HEK293T (cell line): Measurements from ENCODE around the gene OSBPL2.

Source experiments
- CTCF ChIA-PET: fragments of 350-600 bp; formaldehyde crosslinking; extraction: SDS; loops from one replicate; lab custom pipeline; 2021; ENCODE audit warnings: antibody characterized with exemption, inconsistent platforms; lab: Yijun Ruan, JAX
- POLR2A ChIA-PET: fragments of 350-600 bp; formaldehyde crosslinking; extraction: SDS; loops from one replicate; lab custom pipeline; 2020; ENCODE audit warnings: antibody characterized with exemption, inconsistent platforms; lab: Yijun Ruan, JAX
- DNase-seq: peaks from one replicate; pipeline ENCODE4 v3.0.0; 2012; ENCODE audit warnings: mixed read lengths; ENCODE audit errors: extremely low spot score
- ARNT ChIP-seq: fragments of 450-650 bp; IDR thresholded peaks from 2 replicates; pipeline ENCODE4 v1.6.1; 2017; ENCODE audit warnings: mild to moderate bottlenecking
- BHLHE40 ChIP-seq: fragments of 450-650 bp; IDR thresholded peaks from 2 replicates; pipeline ENCODE4 v1.6.1; 2016; ENCODE audit warnings: mild to moderate bottlenecking, moderate library complexity, borderline replicate concordance
- CTBP1 ChIP-seq: fragments of 450-650 bp; IDR thresholded peaks from 2 replicates; pipeline ENCODE4 v1.6.1; 2016; ENCODE audit warnings: borderline replicate concordance
- ELF4 ChIP-seq: fragments of 450-650 bp; IDR thresholded peaks from 2 replicates; pipeline ENCODE4 v1.6.1; 2017; ENCODE audit warnings: antibody characterized with exemption
- FOXA1 ChIP-seq: fragments of 450-650 bp; IDR thresholded peaks from 2 replicates; pipeline ENCODE4 v1.6.1; 2016; ENCODE audit warnings: mild to moderate bottlenecking
- FOXK2 ChIP-seq: fragments of 450-650 bp; IDR thresholded peaks from 2 replicates; pipeline ENCODE4 v1.6.1; 2016; ENCODE audit warnings: mild to moderate bottlenecking
- FOXM1 ChIP-seq: fragments of 450-650 bp; IDR thresholded peaks from 2 replicates; pipeline ENCODE4 v1.6.1; 2017; ENCODE audit warnings: mild to moderate bottlenecking, borderline replicate concordance
- HDGF ChIP-seq: fragments of 450-650 bp; IDR thresholded peaks from 2 replicates; pipeline ENCODE4 v1.6.1; 2017; ENCODE audit warnings: antibody characterized with exemption, borderline replicate concordance
- L3MBTL2 ChIP-seq: fragments of 450-650 bp; conservative IDR thresholded peaks from 2 replicates; pipeline ENCODE4 v1.6.1; 2016; ENCODE audit warnings: mild to moderate bottlenecking
- LEF1 ChIP-seq: fragments of 450-650 bp; IDR thresholded peaks from 2 replicates; pipeline ENCODE4 v1.6.1; 2017; ENCODE audit warnings: mild to moderate bottlenecking, borderline replicate concordance
- NFRKB ChIP-seq: fragments of 450-650 bp; IDR thresholded peaks from 2 replicates; pipeline ENCODE4 v1.6.1; 2016; ENCODE audit warnings: mild to moderate bottlenecking, moderate library complexity
- SP1 ChIP-seq: fragments of 450-650 bp; IDR thresholded peaks from 2 replicates; pipeline ENCODE4 v1.6.1; 2017
- SUZ12 ChIP-seq: fragments of 450-650 bp; IDR thresholded peaks from 2 replicates; pipeline ENCODE4 v1.6.1; 2016; ENCODE audit warnings: mild to moderate bottlenecking
- TARDBP ChIP-seq: fragments of 450-650 bp; IDR thresholded peaks from 2 replicates; pipeline ENCODE4 v1.6.1; 2016
- ZNF384 ChIP-seq: fragments of 450-650 bp; IDR thresholded peaks from 2 replicates; pipeline ENCODE4 v1.6.1; 2016
- TF ChIP-seq, protein P1 (sequence below): fragments of 450-650 bp; IDR thresholded peaks from 2 replicates; pipeline ENCODE4 v1.6.1; 2016

Gene OSBPL2

DNA sequence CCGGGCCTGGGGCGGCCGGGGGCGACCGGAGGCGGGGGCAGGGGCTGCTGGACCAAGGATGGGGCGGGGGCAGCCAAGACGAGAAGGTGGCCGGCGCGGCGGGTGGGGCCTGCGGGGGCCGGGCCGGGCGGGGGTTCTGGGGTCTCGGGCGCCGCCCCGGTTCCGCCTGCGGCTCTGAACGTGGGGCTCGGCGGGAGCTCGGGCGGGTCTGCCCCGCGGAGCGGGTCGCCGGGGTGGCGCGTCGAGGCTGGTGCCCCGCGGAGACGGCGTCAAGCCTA lies 64.7 kb downstream of the OSBPL2 start:
- TF ChIP-seq ELF4, result no peak
- no peak for TF ChIP-seq CTBP1
- TF ChIP-seq FOXK2, result no peak
- no peak for TF ChIP-seq FOXM1
- no peak for TF ChIP-seq ZNF384
- no peak for TF ChIP-seq BHLHE40
- no peak for TF ChIP-seq SP1
- TF ChIP-seq L3MBTL2, result no peak
- no peak for TF ChIP-seq TARDBP
- TF ChIP-seq NFRKB, result no peak
- no peak for TF ChIP-seq SUZ12
- no peak for TF ChIP-seq LEF1
- POLR2A ChIA-PET, result interaction anchor here (1.1 to 2.1 kb wide), 2 partner anchors 63 to 66 kb away, joined by 3 to 8 read pairs; no protein-coding TSS in a partner anchor
- CTCF ChIA-PET, result no interaction called here
- DNase-seq, result no peak

DNA sequence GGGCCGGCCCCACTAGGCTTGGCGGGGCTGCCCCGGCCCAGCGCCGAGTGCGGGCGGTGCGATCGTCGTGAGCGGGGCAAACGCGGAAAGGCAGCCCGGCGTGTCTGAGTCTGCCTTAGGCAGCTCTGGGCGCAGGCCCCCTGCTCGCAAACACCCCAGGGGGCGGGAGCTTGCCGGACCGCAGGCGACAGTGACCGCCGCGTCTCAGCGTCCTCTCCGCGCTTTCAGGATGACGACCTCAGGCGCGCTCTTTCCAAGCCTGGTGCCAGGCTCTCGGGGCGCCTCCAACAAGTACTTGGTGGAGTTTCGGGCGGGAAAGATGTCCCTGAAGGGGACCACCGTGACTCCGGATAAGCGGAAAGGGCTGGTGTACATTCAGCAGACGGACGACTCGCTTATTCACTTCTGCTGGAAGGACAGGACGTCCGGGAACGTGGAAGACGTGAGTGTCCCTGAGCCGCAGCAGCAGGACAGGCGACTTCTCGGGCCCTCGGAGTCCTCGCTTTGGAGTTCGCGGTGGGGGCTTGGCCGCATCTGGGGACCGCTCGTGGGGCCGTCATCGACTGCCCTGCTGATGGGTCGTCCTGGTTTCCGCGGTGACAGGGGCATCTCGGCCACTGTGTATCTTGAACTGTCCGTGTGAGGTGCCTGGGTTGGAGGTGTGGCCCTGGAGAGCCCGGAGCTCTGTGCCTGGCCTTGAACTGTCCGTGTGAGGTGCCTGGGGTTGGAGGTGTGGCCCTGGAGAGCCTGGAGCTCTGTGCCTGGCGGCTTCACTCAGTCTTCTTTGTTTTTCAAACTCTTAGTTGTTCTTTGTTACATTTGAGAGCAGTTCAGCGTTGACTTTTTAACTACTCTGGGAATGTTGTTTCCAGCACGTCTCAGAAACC lies 65.3 kb downstream of the OSBPL2 start:
- DNase-seq, result peak; percentile 30
- TF ChIP-seq HDGF (0 out of 2 replicates have a peak, but pooled peaks have one; percentile 15), NFRKB (no peak), L3MBTL2 (no peak), FOXA1 (no peak)
- CTCF ChIA-PET, result no interaction called here
- POLR2A ChIA-PET, result interaction anchor here (2.1 kb wide), 1 partner anchor 65 kb away, joined by 8 read pairs; no protein-coding TSS in a partner anchor

DNA sequence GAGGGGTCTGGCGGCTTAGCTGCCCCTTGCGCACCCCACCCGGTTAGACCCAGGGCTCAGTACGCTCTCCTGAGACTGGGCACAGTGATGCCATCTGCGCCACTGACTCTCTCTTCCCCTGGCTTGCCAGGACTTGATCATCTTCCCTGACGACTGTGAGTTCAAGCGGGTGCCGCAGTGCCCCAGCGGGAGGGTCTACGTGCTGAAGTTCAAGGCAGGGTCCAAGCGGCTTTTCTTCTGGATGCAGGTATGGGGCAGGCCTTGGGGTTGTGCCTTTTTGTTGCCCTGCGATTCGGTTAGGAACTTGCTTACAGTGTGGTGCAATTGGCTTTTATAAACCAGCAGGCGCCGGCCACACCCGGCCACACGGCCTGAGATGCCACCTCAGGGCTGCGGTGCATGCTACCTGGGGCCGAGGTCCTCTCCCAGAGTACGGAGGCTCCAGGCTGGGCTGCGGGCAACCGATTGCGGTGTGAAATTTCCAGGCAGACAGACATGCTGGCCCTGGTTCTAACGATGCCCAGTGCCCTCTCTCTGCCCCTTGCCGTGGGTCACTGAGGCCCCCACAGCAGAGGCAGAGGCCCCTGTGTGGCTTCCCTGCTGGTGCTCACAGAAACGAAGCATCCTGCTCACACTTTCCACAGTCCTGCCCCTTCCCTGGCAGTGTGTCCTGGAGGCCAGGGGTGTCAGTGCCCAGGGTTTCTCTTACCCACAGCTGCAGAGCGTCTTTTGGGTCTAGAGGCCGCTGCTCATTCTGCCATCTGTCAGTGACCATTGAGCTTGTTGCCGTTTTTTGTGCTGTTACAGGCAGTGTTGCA lies 66.2 kb downstream of the OSBPL2 start:
- no peak for DNase-seq
- POLR2A ChIA-PET, result no interaction called here
- TF ChIP-seq ARNT, result no peak
- TF ChIP-seq CTBP1, result no peak
- TF ChIP-seq, protein P1, sequence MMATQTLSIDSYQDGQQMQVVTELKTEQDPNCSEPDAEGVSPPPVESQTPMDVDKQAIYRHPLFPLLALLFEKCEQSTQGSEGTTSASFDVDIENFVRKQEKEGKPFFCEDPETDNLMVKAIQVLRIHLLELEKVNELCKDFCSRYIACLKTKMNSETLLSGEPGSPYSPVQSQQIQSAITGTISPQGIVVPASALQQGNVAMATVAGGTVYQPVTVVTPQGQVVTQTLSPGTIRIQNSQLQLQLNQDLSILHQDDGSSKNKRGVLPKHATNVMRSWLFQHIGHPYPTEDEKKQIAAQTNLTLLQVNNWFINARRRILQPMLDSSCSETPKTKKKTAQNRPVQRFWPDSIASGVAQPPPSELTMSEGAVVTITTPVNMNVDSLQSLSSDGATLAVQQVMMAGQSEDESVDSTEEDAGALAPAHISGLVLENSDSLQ, result no peak
- TF ChIP-seq LEF1, result no peak
- TF ChIP-seq FOXK2, result no peak
- TF ChIP-seq SP1, result no peak
- TF ChIP-seq FOXA1, result no peak
- no peak for TF ChIP-seq L3MBTL2
- TF ChIP-seq HDGF, result no peak
- TF ChIP-seq SUZ12, result no peak
- no peak for TF ChIP-seq NFRKB
- TF ChIP-seq BHLHE40, result no peak
- no peak for TF ChIP-seq FOXM1
- no peak for TF ChIP-seq ZNF384
- TF ChIP-seq TARDBP, result no peak
- no peak for TF ChIP-seq ELF4
- CTCF ChIA-PET, result interaction anchor here (2.5 kb wide), 1 partner anchor 78 kb away, joined by 8 read pairs; no protein-coding TSS in a partner anchor

DNA sequence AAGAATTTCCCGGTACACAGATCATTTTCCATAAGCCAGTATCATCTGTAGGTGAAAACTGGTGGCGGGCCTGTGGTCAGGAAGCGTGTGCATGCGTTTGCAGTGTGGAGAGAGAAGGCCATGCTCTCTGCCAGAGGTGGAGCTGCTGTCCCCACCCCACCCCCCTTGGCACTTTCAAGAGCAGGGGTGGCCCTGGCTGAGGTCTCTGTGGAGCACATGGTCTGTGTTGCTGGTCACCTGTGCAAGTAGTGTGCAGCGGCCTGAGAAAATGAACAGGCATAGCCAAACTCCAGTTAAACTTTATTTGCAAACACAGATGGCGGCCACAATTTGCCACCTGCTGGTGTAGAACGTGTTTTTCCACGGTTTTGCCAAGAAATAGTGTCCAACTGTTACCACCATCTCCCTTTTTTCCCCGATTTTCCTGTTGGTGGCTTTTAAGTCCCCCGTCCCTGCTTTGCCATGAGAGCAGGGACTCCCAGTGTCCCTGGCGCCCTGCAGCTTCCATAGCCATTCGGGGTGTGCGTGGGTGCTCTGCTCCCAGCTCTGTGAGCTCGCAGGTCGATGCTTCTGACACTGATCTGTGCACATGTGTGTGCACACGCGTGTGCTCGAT lies 66.9 kb downstream of the OSBPL2 start:
- CTCF ChIA-PET, result interaction anchor here (2.5 kb wide), 1 partner anchor 77 kb away, joined by 8 read pairs; no protein-coding TSS in a partner anchor
- POLR2A ChIA-PET, result no interaction called here
- DNase-seq, result no peak
- TF ChIP-seq LEF1 (no peak), FOXM1 (no peak), ARNT (no peak), L3MBTL2 (no peak), SP1 (no peak), SUZ12 (no peak), CTBP1 (no peak), HDGF (no peak), BHLHE40 (no peak), NFRKB (no peak), FOXA1 (no peak), FOXK2 (no peak), TARDBP (no peak), ELF4 (no peak), ZNF384 (no peak)
- TF ChIP-seq, protein P1, result no peak

DNA sequence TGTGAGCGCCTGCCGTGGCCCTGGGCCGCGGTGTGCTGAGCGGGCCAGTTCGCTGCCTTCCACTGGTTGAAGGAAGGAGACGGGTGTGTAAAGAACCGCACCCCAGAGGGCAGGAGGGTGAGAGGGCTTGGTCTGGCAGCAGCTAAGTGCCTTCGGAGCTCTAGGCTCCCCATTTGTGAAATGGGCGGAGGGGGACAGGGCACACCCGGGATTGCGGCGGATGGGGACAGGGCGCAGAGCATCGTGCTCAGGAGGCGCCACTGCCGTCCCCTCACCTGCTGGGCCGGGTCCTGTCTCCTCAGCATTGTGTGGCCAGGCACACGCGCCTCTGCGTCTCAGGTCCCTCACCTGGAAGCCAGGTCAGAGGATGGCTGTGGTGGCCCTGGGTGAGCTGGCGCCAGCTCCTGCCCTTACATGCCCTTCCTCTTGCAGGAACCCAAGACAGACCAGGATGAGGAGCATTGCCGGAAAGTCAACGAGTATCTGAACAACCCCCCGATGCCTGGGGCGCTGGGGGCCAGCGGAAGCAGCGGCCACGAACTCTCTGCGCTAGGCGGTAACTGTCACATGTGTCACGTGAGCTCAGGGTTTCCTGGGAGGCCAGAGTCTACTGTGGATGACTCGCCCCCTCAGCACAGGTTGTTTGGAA lies 67.6 kb downstream of the OSBPL2 start:
- POLR2A ChIA-PET, result interaction anchor here (1.0 kb wide), 1 partner anchor 80 kb away, joined by 3 read pairs; no protein-coding TSS in a partner anchor
- TF ChIP-seq FOXM1, result no peak
- TF ChIP-seq L3MBTL2, result no peak
- no peak for TF ChIP-seq BHLHE40
- TF ChIP-seq SP1, result no peak
- TF ChIP-seq FOXA1, result no peak
- no peak for TF ChIP-seq HDGF
- no peak for TF ChIP-seq LEF1
- TF ChIP-seq FOXK2, result no peak
- no peak for TF ChIP-seq ZNF384
- no peak for TF ChIP-seq NFRKB
- TF ChIP-seq, protein P1, result no peak
- no peak for DNase-seq
- CTCF ChIA-PET, result interaction anchor here (0.6 to 2.5 kb wide), 2 partner anchors 16 to 76 kb away, joined by 3 to 8 read pairs; no protein-coding TSS in a partner anchor
